IMR-90 (cell line): ENCODE data around the gene APMAP.

Source experiments
- BHLHE40 ChIP-seq: fragments of 150-350 bp; IDR thresholded peaks from 2 replicates; pipeline ENCODE4 v1.6.1; 2016; ENCODE audit warnings: mild to moderate bottlenecking, low read depth, low read length
- CEBPB ChIP-seq: IDR thresholded peaks from 2 replicates; pipeline ENCODE4 v1.6.1; 2012; ENCODE audit warnings: low read depth, low read length, improper control_type of control experiment
- CHD1 ChIP-seq: IDR thresholded peaks from 2 replicates; pipeline ENCODE4 v1.6.1; 2012; ENCODE audit warnings: low read depth, low read length, improper control_type of control experiment
- CTCF ChIP-seq: conservative IDR thresholded peaks from 2 replicates; pipeline ENCODE4 v1.5.1; 2012; ENCODE audit warnings: mild to moderate bottlenecking, low read depth, low read length, improper control_type of control experiment
- MAZ ChIP-seq: IDR thresholded peaks from 2 replicates; pipeline ENCODE4 v1.6.1; 2012; ENCODE audit warnings: low read depth, mild to moderate bottlenecking, low read length, improper control_type of control experiment, moderate library complexity, borderline replicate concordance
- NFE2L2 ChIP-seq: fragments of 150-350 bp; IDR thresholded peaks from 2 replicates; pipeline ENCODE4 v1.6.1; 2016; ENCODE audit warnings: low read depth, mild to moderate bottlenecking, low read length
- POLR2A ChIP-seq: IDR thresholded peaks from 2 replicates; pipeline ENCODE4 v1.6.1; 2012; ENCODE audit warnings: mild to moderate bottlenecking, low read depth, low read length
- RAD21 ChIP-seq: IDR thresholded peaks from 2 replicates; pipeline ENCODE4 v1.6.1; 2012; ENCODE audit warnings: low read length, improper control_type of control experiment
- RFX5 ChIP-seq: IDR thresholded peaks from 2 replicates; pipeline ENCODE4 v1.8.0; 2012; ENCODE audit warnings: low read depth, mild to moderate bottlenecking, low read length, moderate library complexity
- SMC3 ChIP-seq: fragments of 150-350 bp; IDR thresholded peaks from 2 replicates; pipeline ENCODE4 v1.6.1; 2016; ENCODE audit warnings: low read depth, mild to moderate bottlenecking, antibody characterized with exemption, low read length, moderate library complexity
- USF2 ChIP-seq: fragments of 150-350 bp; IDR thresholded peaks from 2 replicates; pipeline ENCODE4 v1.6.1; 2017; ENCODE audit warnings: mild to moderate bottlenecking, antibody characterized with exemption, low read length, low read depth

- TF ChIP-seq RAD21 (no peak), CTCF (no peak), POLR2A (no peak), CHD1 (no peak), SMC3 (no peak), MAZ (no peak), BHLHE40 (no peak), USF2 (no peak), RFX5 (no peak), NFE2L2 (no peak), CEBPB (no peak)
These were observed 14.0 kb downstream of the APMAP start for GRCh38 chr20:24978513-24978912.
